GM19397 (cell line): ENCODE results near the gene ZNF497.
"Not testable (repeated sequence)": the region's sequence is repeated elsewhere in the genome, so short reads cannot be mapped to it uniquely, and the experiment has no call there.

Source experiments
- ATAC-seq: cut with Tn5 transposase; IDR thresholded peaks from one replicate; pipeline ENCODE4 v1.9.1; 2021; ENCODE audit warnings: mild to moderate bottlenecking, moderate library complexity; ENCODE audit not compliant: unreplicated experiment

Gene ZNF497

GRCh38 chr19:58362272-58362994, at the start of gene ZNF497:
Gene ZNF497, minus strand, starts transcription at chr19:58362751. Its CDS starts 5,116 bp downstream, at chr19:58357635.
- ATAC-seq, result peak; percentile 89

- peak; percentile 6 for ATAC-seq
These were observed 46.6 kb upstream of the ZNF497 start for GRCh38 chr19:58409010-58409790.

- ATAC-seq, result peak; percentile 96
These were observed 45.8 kb upstream of the ZNF497 start, which contains the start of gene ZNF584 for GRCh38 chr19:58408152-58409009. Gene ZNF584, plus strand, starts transcription at chr19:58408649. Its CDS starts 499 bp downstream, at chr19:58409148.

- no peak for ATAC-seq
These were observed 45.2 kb upstream of the ZNF497 start for GRCh38 chr19:58407658-58408151.

- ATAC-seq, result no peak
These were observed 44.5 kb upstream of the ZNF497 start for GRCh38 chr19:58406818-58407657.

GRCh38 chr19:58403920-58404478, 41.4 kb upstream of the ZNF497 start:
- ATAC-seq, result not testable (repeated sequence)

- ATAC-seq, result no peak
These were observed 39.4 kb upstream of the ZNF497 start for GRCh38 chr19:58401840-58402421.

GRCh38 chr19:58400916-58401839, 38.6 kb upstream of the ZNF497 start:
- ATAC-seq, result peak; percentile 98

- no peak for ATAC-seq
These were observed 37.9 kb upstream of the ZNF497 start for GRCh38 chr19:58400316-58400915.

- ATAC-seq, result no peak
These were observed 37.4 kb upstream of the ZNF497 start for GRCh38 chr19:58399903-58400302.

GRCh38 chr19:58398545-58398944, 36.0 kb upstream of the ZNF497 start:
- ATAC-seq, result no peak

GRCh38 chr19:58398087-58398486, 35.5 kb upstream of the ZNF497 start:
- no peak for ATAC-seq

GRCh38 chr19:58397533-58398037, 35.0 kb upstream of the ZNF497 start:
- ATAC-seq, result no peak

- no peak for ATAC-seq
These were observed 34.4 kb upstream of the ZNF497 start for GRCh38 chr19:58396691-58397532.

- no peak for ATAC-seq
These were observed 33.6 kb upstream of the ZNF497 start for GRCh38 chr19:58395979-58396627.
